Activated naive CD8-positive, alpha-beta T cell treated with anti-CD3 and anti-CD28 coated beads for 36 hours (primary cell): ENCODE measurements around the gene PTPRF. TPM values are rescaled to one million over a fixed set of nuclear protein-coding genes. Genes with fewer than 3 reads are reported as not detected.

Experiments
- DNase-seq: peaks from one replicate; pipeline ENCODE4 v3.0.0; 2021
- H3K27ac Mint-ChIP-seq: one replicate; pipeline ENCODE4 v1.8.0; 2022; ENCODE audit warnings: mild to moderate bottlenecking, moderate library complexity, mixed read lengths
- H3K27me3 Mint-ChIP-seq: one replicate; pipeline ENCODE4 v1.8.0; 2022; ENCODE audit warnings: mild to moderate bottlenecking, mixed read lengths
- H3K36me3 Mint-ChIP-seq: one replicate; pipeline ENCODE4 v1.8.0; 2021; ENCODE audit warnings: mild to moderate bottlenecking, mixed read lengths
- H3K4me1 Mint-ChIP-seq: one replicate; pipeline ENCODE4 v1.8.0; 2021; ENCODE audit warnings: mixed read lengths
- H3K4me3 Mint-ChIP-seq: one replicate; pipeline ENCODE4 v1.8.0; 2022; ENCODE audit warnings: mild to moderate bottlenecking, moderate library complexity, mixed read lengths
- H3K9me3 Mint-ChIP-seq: one replicate; pipeline ENCODE4 v1.8.0; 2022; ENCODE audit warnings: mixed read lengths
- total RNA-seq, 2 experiments: library from RNA; stranded (reverse); gene quantifications; one replicate each; pipeline ENCODE4 v1.2.3, GENCODE V29; 2021

PTPRF gene
- total RNA-seq, 2 experiments from 2014 or later = 3.1 to 3.6 TPM

DNA sequence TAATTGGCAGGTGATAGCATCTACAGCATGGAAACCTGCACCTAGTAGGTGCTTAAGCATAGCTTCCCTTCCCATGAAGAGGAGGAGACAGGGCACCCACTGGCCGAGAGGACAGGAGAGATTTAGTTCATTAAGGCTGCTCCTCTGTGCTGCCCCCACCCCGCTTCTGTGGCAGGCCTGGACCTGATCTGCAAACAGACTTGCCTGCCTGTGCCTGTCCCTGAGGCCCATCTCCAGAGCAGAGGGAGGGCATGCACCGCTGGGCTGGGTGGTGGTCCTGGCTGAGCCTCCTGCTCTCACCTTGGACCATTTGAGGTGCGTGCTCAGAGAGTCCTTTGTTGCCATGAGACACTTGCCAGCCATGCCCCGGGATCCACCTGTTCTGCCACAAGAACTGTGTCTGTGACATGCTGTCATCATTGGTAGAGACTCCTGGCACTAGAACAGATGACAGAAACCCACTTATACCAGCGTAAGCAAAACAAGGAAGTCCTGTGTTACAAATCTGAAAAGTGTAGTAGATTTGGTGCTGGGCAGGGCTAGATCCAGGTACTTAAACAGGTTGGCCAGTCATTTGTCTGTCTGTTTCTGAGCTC, 55.6 kb downstream of the PTPRF start:
- no peak overlapping the region for H3K27ac Mint-ChIP-seq
- H3K4me1 Mint-ChIP-seq = peaks cover 8% of the 10 kb centered on the region
- no peaks in the 10 kb centered on the region for H3K9me3 Mint-ChIP-seq
- H3K36me3 Mint-ChIP-seq = no peaks in the 10 kb centered on the region
- no peak overlapping the region for H3K4me3 Mint-ChIP-seq
- H3K27me3 Mint-ChIP-seq = no peaks in the 10 kb centered on the region
- DNase-seq = no peak

DNA sequence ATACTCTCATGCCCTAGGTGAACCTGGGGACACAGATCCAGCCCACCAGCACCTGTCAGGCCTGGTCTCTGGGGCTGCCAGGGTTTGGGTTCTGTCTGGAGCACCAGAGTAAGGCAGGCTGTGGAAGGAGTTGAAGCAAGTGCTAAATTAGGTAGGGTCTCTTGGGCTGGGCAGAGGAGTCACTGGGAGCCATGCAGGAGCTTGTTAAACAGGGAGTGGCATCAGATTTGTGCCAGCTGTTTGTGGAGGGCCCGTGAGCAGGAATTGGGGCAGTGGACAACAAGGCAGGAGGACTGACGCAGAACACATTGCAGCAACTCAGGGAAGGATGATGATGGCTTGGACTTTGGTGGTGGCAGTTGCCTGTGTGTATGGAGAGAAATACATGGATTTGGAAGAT, 56.3 kb downstream of the PTPRF start:
- H3K9me3 Mint-ChIP-seq = no peaks in the 10 kb centered on the region

DNA sequence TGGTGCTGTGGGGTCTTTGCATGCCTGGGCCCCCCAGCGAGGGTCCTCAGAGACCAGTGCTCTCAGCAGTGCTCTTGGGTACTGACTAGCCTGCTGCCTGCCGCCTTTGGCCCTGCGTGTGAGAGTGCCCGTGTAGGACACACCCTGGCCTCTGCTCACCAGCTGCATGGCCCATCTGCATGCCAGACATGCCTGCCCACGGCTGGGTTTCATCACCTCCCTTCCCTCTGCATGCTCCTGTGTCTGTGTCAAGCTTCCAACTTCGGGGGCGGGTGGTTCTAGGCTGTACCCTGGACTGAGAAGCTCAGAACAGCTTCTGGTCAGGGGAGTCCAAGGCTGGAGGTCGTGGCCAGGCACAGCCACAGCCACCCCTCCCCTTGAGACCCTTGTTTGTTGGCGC, 56.9 kb downstream of the PTPRF start:
- DNase-seq = no peak
- peaks cover 3% of the 10 kb centered on the region for H3K4me1 Mint-ChIP-seq
- no peak overlapping the region for H3K4me3 Mint-ChIP-seq
- H3K27ac Mint-ChIP-seq = no peak overlapping the region
- H3K27me3 Mint-ChIP-seq = no peaks in the 10 kb centered on the region
- no peaks in the 10 kb centered on the region for H3K36me3 Mint-ChIP-seq
- H3K9me3 Mint-ChIP-seq = no peaks in the 10 kb centered on the region

More for the DNA sequence above, 56.3 kb downstream of the PTPRF start:
- H3K36me3 Mint-ChIP-seq = no peaks in the 10 kb centered on the region
- no peak for DNase-seq
- H3K27me3 Mint-ChIP-seq = no peaks in the 10 kb centered on the region
- peaks cover 4% of the 10 kb centered on the region for H3K4me1 Mint-ChIP-seq
- H3K27ac Mint-ChIP-seq = no peak overlapping the region
- no peak overlapping the region for H3K4me3 Mint-ChIP-seq

DNA sequence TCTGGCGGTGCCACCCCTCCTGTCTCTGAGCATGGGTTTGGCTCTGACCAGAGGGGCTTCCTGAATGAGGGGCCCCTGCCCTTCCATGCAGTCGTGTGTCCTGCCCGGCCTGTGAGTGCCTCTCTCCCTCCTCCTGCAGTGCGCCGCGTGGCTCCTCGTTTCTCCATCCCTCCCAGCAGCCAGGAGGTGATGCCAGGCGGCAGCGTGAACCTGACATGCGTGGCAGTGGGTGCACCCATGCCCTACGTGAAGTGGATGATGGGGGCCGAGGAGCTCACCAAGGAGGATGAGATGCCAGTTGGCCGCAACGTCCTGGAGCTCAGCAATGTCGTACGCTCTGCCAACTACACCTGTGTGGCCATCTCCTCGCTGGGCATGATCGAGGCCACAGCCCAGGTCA, 57.9 kb downstream of the PTPRF start:
- Mint-ChIP-seq H3K27ac (no peak overlapping the region), H3K36me3 (no peaks in the 10 kb centered on the region), H3K4me3 (no peak overlapping the region), H3K27me3 (no peaks in the 10 kb centered on the region), H3K9me3 (no peaks in the 10 kb centered on the region), H3K4me1 (no peaks in the 10 kb centered on the region)
- DNase-seq = no peak

DNA sequence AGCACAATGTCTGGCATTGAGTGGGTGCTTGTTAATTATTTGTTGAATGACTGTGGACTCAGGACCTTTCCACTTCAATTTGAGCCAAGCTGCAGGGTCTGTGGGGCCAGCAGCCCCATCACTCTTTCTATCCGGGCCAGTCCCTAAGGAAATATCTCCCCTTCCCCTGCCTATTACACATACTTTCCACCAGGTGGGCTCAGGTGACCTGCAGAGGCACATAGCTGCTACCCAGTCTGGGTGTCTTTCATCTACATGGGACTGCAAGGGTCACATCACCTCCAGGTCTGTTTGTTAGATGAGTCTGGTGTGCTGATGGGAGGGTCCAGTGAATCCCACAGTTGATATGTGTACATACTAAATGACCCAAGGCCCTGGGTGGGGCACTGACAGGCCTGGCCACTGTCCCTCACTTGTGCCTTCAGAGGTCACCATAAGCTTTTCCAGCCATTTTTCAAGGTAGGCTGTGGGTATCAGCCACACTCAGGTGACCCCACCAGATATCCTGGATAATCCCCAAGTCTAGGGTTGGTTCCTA, 59.8 kb downstream of the PTPRF start:
- no peak overlapping the region for H3K27ac Mint-ChIP-seq
- no peaks in the 10 kb centered on the region for H3K4me1 Mint-ChIP-seq
- no peaks in the 10 kb centered on the region for H3K9me3 Mint-ChIP-seq
- H3K4me3 Mint-ChIP-seq = no peak overlapping the region
- no peak for DNase-seq
- H3K27me3 Mint-ChIP-seq = no peaks in the 10 kb centered on the region
- no peaks in the 10 kb centered on the region for H3K36me3 Mint-ChIP-seq

DNA sequence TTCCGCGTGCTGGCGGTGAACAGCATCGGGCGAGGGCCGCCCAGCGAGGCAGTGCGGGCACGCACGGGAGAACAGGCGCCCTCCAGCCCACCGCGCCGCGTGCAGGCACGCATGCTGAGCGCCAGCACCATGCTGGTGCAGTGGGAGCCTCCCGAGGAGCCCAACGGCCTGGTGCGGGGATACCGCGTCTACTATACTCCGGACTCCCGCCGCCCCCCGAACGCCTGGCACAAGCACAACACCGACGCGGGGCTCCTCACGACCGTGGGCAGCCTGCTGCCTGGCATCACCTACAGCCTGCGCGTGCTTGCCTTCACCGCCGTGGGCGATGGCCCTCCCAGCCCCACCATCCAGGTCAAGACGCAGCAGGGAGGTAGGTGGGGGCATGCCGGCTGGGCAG, 60.5 kb downstream of the PTPRF start:
- Mint-ChIP-seq H3K27me3 (no peaks in the 10 kb centered on the region), H3K4me1 (no peaks in the 10 kb centered on the region), H3K9me3 (no peaks in the 10 kb centered on the region), H3K27ac (no peak overlapping the region), H3K4me3 (no peak overlapping the region), H3K36me3 (no peaks in the 10 kb centered on the region)
- no peak for DNase-seq

DNA sequence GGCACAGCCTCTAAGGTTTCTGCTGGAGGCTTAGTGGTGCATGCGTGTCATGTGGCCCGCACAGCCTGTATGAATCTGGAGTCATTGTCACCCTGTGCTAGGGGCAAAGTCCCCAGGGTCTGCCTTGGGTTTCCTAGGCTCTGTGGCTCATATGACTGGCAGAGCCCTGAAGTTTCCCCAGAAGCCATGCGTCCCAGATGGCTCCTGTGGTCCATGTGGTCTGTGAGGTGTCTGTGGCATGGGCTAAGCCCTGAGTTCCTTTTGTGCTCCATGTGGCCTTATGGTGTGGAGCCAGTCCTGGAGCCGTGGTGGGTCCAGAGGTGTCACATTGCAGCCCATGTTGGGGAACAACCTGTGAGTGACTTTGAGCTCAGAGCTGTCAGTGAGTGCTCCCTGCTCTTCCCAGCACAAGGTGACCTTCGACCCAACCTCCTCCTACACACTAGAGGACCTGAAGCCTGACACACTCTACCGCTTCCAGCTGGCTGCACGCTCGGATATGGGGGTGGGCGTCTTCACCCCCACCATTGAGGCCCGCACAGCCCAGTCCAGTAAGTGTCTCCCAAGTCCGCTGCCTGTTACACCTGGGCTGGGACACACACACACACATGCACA, 61.5 kb downstream of the PTPRF start:
- H3K36me3 Mint-ChIP-seq = no peaks in the 10 kb centered on the region
- no peaks in the 10 kb centered on the region for H3K4me1 Mint-ChIP-seq
- no peak for DNase-seq
- H3K27me3 Mint-ChIP-seq = no peaks in the 10 kb centered on the region
- H3K27ac Mint-ChIP-seq = no peak overlapping the region
- H3K9me3 Mint-ChIP-seq = no peaks in the 10 kb centered on the region
- no peak overlapping the region for H3K4me3 Mint-ChIP-seq

DNA sequence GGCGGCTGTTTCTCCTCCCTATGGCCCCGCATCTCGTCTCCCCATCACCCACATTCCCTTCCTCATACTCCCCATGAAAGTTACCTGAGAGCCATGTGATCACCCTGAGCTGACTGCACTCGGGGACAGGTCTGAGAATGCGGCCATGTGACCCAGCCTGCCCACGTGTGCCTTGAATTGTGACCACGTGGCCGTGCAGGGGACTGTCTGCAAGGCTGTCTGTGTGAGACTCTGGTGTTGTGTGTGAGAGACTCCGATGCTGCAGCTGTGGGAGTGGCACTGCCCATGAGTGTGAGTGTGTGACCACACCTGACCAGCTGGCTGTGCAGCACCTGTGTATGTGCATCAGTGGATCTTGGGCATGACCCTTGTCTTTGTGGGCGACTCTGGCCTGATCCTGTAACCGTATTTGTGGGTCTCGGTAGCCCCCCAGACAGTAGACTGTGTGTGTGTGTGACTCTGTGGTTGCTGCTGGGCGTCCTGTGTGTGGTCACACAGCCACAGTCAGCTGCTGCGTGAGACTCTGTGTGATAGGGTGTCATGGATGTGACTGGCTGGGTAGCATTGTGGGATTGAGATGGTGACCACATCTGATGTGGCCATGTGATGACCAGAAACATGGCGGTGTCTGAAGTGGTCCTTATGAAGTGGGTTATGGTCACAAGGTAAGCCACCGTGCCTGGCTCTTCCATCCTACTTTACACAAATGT, 62.4 kb downstream of the PTPRF start:
- no peaks in the 10 kb centered on the region for H3K36me3 Mint-ChIP-seq
- H3K27me3 Mint-ChIP-seq = no peaks in the 10 kb centered on the region
- H3K4me1 Mint-ChIP-seq = no peaks in the 10 kb centered on the region

DNA sequence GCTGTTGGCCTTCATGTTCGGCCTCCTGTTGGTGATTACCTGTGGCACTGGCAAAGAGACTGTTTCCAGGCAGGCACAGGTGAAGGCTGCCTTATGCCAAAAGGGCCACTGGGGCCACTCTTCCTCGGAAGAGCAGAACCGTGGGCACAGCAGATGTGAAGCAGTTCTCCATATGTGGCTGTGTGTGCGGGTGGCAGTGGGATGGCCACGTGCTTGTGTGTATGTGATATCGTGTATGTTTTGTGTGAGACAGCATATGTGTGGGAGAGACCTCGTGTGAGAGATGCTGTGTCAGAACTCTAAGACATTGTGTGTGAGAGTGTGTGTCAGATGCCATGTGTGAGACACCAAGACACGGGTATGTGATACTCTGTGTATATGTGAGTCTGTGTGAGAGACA, 65.9 kb downstream of the PTPRF start:
- no peaks in the 10 kb centered on the region for H3K9me3 Mint-ChIP-seq
- H3K27ac Mint-ChIP-seq = no peak overlapping the region
- H3K4me1 Mint-ChIP-seq = no peaks in the 10 kb centered on the region
- no peak overlapping the region for H3K4me3 Mint-ChIP-seq
- H3K36me3 Mint-ChIP-seq = no peaks in the 10 kb centered on the region
- H3K27me3 Mint-ChIP-seq = no peaks in the 10 kb centered on the region
- no peak for DNase-seq

More for the DNA sequence above, 62.4 kb downstream of the PTPRF start:
- Mint-ChIP-seq H3K9me3 (no peaks in the 10 kb centered on the region), H3K27ac (no peak overlapping the region), H3K4me3 (no peak overlapping the region)
- no peak for DNase-seq

DNA sequence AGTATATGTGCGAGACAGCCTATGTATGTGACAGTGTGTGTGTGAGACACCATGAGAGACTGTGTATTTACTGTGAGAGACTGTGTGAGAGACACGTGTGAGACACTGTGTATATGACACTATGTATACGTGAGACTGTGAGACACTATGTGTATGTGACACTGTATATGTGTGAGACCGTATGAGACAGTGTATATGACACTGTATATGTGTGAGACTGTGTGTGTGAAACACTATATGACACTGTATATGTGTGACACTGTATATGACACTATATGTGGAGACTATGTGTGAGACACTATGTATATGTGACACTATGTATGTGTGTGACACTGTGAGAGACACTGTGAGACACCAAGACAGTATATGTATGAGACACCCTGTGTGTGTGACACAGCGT, 66.3 kb downstream of the PTPRF start:
- H3K4me1 Mint-ChIP-seq = no peaks in the 10 kb centered on the region
- H3K36me3 Mint-ChIP-seq = no peaks in the 10 kb centered on the region
- no peak for DNase-seq
- H3K27ac Mint-ChIP-seq = no peak overlapping the region
- no peak overlapping the region for H3K4me3 Mint-ChIP-seq
- H3K27me3 Mint-ChIP-seq = no peaks in the 10 kb centered on the region
- H3K9me3 Mint-ChIP-seq = no peaks in the 10 kb centered on the region

DNA sequence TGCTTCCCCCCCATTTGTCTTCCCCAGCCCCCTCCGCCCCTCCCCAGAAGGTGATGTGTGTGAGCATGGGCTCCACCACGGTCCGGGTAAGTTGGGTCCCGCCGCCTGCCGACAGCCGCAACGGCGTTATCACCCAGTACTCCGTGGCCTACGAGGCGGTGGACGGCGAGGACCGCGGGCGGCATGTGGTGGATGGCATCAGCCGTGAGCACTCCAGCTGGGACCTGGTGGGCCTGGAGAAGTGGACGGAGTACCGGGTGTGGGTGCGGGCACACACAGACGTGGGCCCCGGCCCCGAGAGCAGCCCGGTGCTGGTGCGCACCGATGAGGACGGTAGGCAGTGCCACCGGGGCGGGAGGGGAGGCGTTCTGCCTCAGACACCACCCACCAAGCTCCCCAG, 67.0 kb downstream of the PTPRF start:
- no peak for DNase-seq
- Mint-ChIP-seq H3K27me3 (no peaks in the 10 kb centered on the region), H3K4me3 (no peak overlapping the region)

DNA sequence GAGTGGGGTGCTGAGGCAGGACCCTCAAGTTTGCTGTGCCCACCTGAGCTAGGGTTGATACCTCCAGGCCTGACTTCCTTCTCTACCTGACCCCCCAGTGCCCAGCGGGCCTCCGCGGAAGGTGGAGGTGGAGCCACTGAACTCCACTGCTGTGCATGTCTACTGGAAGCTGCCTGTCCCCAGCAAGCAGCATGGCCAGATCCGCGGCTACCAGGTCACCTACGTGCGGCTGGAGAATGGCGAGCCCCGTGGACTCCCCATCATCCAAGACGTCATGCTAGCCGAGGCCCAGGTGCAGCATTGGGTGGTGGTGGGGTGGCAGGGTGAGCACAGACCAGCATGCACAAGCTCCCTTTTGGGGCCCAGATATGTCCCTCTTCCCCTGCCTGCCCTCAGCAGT, 67.9 kb downstream of the PTPRF start:
- Mint-ChIP-seq H3K4me1 (no peaks in the 10 kb centered on the region), H3K27ac (no peak overlapping the region), H3K4me3 (no peak overlapping the region), H3K27me3 (no peaks in the 10 kb centered on the region), H3K36me3 (no peaks in the 10 kb centered on the region), H3K9me3 (no peaks in the 10 kb centered on the region)
- DNase-seq = no peak

More for the DNA sequence above, 67.0 kb downstream of the PTPRF start:
- Mint-ChIP-seq H3K4me1 (no peaks in the 10 kb centered on the region), H3K36me3 (no peaks in the 10 kb centered on the region), H3K27ac (no peak overlapping the region), H3K9me3 (no peaks in the 10 kb centered on the region)

DNA sequence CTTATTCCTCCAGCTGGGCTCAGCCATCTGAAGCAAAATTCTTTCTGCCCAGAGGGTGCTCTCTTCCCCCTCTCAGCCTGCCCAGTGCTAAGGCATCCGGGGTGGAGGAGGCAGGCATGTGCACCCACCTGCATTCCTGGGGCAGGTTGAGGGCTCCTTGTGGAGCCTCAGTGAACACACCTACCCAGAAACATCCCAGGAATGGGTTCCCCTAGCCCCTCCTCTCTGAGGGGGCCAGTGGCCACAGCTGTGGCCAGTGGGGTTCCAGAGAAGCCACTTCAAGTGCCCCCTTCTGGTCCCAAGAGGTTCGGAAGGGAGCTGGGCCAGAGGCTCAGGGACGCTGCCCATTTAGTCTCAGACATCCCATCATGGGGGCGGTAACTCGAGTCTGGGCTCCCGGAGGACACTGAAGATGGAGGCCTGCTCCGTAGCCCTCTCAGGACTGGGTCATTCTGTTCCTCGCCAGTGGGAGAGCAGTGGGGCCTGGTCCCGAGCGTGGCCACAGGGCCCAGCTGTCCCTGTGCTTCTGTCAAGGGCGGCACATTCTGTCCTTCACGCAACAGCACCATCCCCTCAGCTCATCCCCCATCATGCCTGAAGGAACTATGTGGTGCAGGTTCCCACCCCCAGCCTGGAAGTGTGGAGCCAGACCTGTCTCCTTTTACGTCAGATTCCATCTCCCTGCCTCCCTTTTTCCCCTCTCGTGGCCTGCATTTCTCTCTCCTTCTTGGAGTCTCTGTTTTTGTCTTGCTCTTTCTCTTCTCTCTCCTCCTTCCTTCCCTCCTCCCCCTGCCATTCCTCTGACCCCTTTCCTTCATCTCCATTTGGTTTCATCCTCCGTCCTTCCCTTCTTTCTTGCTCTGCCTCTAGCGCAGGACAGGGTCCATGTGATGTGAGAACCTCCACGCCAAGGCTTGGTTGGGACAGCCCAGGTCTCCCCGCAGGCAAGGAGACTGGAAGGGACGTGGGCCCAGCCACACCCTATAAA, 69.6 kb downstream of the PTPRF start:
- Mint-ChIP-seq H3K9me3 (no peaks in the 10 kb centered on the region), H3K4me1 (no peaks in the 10 kb centered on the region), H3K27ac (no peak overlapping the region), H3K27me3 (no peaks in the 10 kb centered on the region), H3K4me3 (no peak overlapping the region), H3K36me3 (no peaks in the 10 kb centered on the region)
- no peak for DNase-seq

DNA sequence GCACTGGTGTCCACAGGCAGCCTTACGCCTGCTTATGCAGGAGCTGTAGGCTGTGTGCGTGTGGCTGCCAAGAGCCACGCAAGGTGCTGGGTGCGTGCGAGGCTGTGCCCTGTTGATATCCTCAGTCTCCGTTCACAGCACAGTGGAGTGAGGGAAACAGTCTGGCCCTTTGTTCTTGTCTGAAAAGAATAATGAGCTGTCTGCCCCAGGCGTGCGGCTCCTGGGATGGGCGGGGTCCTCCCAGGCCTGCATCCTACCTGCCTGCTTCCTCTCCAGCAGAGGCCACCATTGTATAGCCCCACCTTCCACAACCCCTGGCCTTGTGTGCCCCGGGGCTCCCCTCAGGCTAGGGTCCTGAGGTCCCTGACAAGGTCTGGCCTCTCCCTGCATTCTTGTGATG, 72.3 kb downstream of the PTPRF start:
- Mint-ChIP-seq H3K9me3 (no peaks in the 10 kb centered on the region), H3K27ac (no peak overlapping the region), H3K36me3 (no peaks in the 10 kb centered on the region), H3K4me1 (no peaks in the 10 kb centered on the region), H3K27me3 (no peaks in the 10 kb centered on the region), H3K4me3 (no peak overlapping the region)
- no peak for DNase-seq

DNA sequence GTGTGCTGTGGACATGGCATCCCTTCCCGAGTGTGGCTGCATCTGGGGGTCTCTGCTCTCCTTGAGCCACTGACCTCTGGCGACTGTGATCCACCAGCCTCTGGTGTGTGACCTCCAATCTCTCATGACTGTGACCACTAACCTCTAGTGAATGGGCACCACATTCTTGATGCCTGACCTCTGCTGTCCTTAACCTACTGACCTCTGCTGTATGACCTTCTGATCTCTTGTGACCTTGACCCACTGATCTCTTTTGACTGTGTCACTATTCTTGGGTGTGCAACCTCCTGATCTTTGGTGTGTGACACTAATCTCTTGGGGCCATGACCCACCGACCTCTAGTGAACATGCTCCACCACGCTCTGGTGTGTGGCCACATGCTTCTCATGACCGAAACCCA, 73.5 kb downstream of the PTPRF start:
- Mint-ChIP-seq H3K36me3 (no peaks in the 10 kb centered on the region), H3K4me1 (no peaks in the 10 kb centered on the region), H3K4me3 (no peak overlapping the region), H3K27me3 (no peaks in the 10 kb centered on the region), H3K9me3 (no peaks in the 10 kb centered on the region), H3K27ac (no peak overlapping the region)
- no peak for DNase-seq
